HS-5 (cell line): Measurements from ENCODE around the gene LMF2.
"Not testable (repeated sequence)": the region's sequence is repeated elsewhere in the genome, so short reads cannot be mapped to it uniquely, and the experiment has no call there.

ENCODE experiments used
- DNase-seq: peaks from one replicate; pipeline ENCODE4 v3.0.0-alpha.2; 2012; ENCODE audit warnings: low read depth

The LMF2 gene

DNA sequence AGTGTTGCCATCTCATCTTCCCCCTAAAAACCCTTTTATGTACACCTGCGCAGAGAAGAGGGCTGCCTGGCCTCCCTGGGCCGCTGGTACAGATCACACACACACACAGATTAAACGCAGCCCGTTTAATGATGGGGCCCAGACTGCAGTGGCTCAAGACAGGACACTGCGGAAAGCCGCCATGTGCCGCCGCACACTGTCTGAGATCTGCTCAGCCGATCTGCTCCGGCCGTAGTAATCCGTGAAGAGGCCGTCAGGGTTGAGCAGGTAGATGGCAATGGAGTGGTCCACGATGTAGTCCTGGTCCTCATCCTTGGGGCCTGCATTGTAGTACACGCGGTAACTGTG, 15.9 kb upstream of the LMF2 start:
- no peak for DNase-seq

DNA sequence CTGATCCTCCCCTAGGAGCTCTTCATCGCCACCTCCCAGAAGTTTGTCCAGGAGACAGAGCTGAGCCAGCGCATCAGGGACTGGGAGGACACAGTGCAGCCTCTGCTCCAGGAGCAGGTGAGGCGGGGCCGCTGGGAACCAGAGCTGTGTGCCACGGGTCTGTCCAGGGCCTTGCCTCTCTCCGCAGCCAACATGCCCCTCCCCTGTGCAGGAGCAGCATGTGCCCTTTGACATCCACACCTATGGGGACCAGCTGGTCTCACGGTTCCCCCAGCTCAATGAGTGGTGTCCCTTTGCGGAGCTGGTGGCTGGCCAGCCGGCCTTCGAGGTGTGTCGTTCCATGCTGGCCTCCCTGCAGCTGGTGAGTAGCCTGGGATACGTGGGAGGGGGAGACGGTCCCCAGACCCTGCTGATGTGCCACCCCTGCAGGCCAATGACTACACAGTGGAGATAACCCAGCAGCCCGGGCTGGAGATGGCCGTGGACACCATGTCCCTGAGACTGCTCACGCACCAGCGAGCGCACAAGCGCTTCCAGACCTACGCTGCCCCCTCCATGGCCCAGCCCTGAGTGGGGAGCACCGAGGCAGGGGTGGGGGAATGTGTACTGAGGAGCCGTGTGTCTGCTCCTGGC, 15.4 kb upstream of the LMF2 start:
- DNase-seq, result no peak

DNA sequence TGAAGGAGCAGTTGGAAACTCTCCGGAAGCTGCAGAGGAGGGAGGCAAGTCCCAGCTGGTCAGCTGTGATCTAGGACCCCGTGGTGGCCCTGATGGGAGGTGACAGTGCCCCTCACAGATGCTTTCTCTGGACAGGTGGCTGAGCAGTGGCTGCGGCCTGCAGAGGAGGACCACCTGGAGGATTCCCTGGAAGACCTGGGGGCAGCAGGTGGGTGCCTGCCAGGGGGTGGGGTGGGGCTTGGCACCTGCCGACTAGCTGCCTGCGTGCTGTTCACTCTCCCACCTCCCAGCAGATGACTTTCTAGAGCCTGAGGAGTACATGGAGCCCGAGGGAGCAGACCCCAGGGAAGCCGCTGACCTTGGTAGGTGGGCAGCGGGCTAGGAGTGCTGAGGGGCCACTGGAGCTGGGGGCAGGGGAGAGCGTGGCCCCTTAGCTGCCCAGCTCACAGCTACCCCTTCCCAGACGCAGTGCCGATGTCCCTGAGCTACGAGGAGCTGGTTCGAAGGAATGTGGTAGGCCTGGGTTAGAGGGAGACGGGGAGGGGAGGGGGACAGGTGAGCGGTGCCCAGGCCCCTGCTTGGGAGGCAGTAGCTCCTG, 14.8 kb upstream of the LMF2 start:
- no peak for DNase-seq

DNA sequence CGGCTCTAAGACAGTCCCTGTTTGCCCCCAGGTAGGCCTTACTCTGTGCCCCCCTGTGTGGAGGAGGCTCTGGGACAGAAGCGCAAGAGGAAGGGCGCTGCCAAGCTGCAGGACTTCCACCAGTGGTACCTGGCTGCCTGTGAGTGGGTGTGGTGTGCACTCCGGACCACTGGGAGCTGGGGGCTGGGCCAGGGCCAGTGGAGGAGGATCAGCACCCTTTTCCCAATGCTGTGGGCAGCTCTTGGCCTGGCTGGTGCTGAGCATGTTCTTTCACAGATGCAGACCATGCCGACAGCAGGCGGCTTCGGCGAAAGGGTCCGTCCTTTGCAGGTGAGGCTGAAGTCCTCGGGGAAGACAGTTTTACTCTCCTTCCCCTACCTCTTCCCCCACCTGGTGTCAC, 14.2 kb upstream of the LMF2 start:
- DNase-seq, result no peak

GRCh38 chr22:50520826-50521453, 13.4 kb upstream of the LMF2 start:
- DNase-seq, result no peak

DNA sequence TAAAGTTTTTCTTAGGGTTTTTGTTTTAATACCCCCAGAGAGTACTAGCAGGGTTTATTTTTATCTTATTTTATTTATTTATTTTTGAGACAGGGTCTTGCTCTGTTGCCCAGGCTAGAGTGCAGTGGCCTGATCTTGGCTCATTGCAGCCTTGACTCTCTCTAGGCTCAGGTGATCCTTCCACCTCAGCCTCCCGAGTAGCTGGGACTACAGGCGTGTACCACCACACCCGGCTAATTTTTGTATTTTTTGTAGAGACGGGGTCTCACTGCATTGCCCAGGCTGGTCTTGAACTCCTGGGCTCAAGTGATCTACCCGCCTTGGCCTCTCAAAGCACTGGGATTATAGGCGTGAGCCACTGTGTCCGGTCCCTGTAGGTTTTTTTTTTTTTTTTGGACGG, 12.7 kb upstream of the LMF2 start:
- not testable (repeated sequence) for DNase-seq

GRCh38 chr22:50519151-50519550, 11.6 kb upstream of the LMF2 start:
- no peak for DNase-seq

- DNase-seq, result no peak
Measured at GRCh38 chr22:50518606-50519005, 11.1 kb upstream of the LMF2 start.

- DNase-seq, result no peak
Measured at GRCh38 chr22:50517495-50518260, 10.2 kb upstream of the LMF2 start.

DNA sequence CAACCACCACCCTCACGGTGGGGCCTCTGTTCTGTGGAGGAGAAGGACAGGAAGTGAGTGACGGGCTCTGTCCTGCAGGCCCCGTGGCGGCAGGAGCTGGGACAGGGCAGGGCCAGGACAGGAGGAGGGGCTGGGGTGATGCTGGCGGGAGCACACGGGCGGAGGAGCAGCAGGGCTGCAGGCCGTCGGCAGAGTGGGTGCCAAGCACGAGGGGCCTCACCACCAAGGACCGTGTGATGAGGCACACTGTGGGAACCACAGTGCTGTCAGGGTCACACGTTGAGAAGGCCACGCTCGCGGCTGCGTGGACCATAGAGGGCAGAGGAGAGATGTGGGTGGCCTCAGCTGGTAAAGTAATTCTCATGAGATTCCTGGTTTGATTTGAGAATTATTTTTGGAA, 9.4 kb upstream of the LMF2 start:
- no peak for DNase-seq

- DNase-seq, result no peak
Measured at GRCh38 chr22:50516068-50516467, 8.6 kb upstream of the LMF2 start.

- DNase-seq, result no peak
Measured at GRCh38 chr22:50513175-50513574, 5.7 kb upstream of the LMF2 start.

DNA sequence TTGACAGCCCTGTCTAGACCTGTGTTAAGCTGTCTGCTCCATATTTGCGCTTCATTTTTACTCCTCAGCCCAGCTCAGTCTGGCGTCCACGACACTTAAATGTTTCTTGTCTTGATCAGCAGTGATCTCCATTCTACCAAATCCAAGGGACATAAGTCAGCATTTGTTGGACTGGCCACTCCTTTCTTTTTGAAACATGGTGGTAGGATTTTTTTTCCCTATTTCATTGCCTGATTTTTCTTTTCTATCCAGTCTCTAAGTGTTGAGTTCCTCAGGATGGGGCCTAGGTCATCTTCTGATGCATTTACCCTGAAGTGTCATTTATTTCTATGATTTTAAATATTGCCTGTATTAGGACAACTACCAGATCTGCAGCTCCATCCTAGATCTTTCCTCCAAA, 1.4 kb upstream of the LMF2 start:
- DNase-seq, result no peak

- DNase-seq, result peak; percentile 87
Measured at GRCh38 chr22:50507991-50508884, 736 bp upstream of the LMF2 start, which contains the start of gene NCAPH2. NCAPH2 (plus strand) TSS chr22:50508224; CDS start chr22:50508338, 114 bp downstream.

DNA sequence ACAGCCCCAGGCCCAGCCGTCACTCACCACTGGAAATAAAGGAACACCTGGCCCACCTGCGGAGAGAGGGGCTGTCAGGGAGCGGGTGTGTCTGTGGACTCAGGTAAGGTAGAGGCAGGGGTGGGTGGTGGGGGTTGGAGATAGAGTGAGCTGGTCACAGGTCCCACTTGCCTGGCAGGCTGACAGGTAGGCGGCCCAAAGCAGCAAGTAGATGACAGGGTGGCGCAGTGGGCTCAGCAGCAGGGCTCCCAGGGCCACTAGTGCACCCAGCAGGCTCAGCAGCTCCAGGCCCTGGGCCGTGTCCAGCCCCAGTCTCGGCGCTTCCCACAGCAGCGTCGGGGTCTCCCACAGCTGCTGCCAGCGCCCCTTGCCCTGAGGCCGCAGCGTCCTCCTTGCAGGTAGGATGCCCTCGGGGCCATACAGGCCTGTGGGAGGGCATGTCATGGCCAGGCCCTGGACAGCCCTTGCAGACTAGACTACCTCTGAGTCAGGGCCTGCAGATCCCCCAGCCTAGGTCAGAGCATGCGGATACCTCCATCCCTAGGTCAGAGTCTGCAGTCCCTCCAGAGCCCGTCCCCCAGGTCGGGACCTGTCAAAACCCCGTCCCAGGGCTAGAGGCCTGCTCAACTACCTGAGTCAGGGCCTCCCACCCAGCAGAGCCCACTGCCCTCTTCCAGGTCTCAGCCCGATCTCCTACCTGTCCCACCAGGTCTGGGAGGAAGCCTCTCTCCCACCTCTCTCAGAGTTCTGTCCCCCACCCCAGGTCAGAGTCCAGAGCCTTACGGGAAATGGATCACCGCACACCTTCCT, 686 bp downstream of the LMF2 start:
- no peak for DNase-seq

GRCh38 chr22:50505776-50506610, 1.5 kb downstream of the LMF2 start:
- no peak for DNase-seq

DNA sequence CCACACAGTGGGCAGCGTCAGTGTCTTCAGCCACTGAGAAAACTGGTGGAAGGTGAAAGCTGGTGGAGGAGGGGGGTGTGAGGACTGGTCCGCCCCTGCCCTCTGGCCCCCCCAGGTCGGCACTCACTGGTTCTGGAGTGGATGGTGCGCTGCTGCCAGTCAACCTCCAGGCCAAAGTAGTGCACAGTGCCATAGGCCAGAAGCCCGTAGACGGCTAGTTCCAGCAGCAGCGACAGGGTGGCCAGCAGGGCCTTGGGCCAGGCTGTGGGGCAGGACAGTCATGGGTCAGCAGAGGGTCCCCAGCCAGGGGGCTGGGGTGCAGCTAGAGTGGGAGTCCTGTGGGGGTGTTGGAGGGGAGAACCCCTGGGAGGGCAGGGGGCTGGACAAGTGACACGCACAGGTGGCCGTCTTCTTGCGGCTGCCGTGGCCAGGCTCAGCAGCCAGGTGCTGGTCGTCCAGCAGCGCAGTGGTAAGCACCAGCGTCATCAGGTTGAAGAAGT, 2.2 kb downstream of the LMF2 start:
- DNase-seq, result no peak

GRCh38 chr22:50504369-50505211, 2.9 kb downstream of the LMF2 start:
- no peak for DNase-seq
